NCI-H2171 treated with DMSO at 0.1 percent for 48 hours (cell line): Measurements from ENCODE around the gene MMP24OS.
"Not testable (repeated sequence)": the region's sequence is repeated elsewhere in the genome, so short reads cannot be mapped to it uniquely, and the experiment has no call there.

ENCODE experiments used
- DNase-seq: peaks from one replicate; lab custom pipeline; 2025; lab: John Stamatoyannopoulos, UW

The MMP24OS gene

DNA sequence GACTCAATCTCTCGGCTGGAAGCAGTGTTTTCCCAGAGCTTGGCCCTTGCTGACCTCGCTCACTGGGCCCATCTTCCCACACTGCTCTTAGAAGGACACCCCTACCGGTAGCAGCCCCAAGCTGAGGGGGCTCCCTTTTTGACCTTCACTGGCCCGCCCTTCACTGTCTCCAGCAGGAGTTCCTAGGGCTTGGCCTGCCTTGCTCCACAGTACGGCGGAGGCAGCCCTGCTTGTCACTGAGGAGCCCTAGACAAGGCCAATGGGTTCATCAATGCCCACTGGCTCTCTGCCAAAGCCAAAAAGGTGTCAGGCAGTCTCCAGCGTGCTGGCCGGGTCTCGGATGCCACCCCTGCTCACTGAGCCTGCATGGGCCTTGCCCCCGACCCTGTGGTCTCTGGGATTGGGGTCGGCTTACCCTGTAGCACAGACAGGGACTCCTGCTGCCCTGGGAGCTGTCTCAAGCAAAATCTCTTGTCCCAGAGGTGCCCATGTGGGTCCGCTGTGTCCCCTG, 2.1 kb downstream of the MMP24OS start:
- DNase-seq = no peak

DNA sequence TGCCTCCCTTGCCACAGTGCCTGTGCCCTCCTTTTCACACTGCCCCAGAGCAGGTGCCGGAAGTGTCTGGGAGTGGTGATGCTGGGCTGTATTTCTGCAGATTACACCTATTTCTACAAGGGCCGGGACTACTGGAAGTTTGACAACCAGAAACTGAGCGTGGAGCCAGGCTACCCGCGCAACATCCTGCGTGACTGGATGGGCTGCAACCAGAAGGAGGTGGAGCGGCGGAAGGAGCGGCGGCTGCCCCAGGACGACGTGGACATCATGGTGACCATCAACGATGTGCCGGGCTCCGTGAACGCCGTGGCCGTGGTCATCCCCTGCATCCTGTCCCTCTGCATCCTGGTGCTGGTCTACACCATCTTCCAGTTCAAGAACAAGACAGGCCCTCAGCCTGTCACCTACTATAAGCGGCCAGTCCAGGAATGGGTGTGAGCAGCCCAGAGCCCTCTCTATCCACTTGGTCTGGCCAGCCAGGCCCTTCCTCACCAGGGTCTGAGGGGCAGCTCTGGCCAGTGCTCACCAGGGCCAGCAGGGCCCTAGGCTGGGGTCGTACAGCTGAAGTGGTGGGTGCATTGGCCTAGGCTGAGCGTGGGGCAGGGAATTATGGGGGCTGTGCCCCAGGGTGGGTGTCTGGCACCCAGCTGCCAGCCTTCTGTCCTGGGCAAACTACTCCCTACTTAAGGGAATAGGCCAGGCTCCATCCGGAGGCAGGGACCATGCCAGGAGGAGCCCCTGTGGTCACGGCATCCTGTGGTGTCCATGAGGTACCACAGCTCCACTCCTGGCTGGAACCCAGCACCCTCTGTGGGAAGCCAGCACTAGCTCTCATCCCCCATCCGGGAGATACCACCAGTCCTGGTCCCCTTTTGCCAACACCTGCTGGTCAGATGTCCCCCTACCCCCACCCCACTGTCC, 3.5 kb downstream of the MMP24OS start:
- DNase-seq = no peak

DNA sequence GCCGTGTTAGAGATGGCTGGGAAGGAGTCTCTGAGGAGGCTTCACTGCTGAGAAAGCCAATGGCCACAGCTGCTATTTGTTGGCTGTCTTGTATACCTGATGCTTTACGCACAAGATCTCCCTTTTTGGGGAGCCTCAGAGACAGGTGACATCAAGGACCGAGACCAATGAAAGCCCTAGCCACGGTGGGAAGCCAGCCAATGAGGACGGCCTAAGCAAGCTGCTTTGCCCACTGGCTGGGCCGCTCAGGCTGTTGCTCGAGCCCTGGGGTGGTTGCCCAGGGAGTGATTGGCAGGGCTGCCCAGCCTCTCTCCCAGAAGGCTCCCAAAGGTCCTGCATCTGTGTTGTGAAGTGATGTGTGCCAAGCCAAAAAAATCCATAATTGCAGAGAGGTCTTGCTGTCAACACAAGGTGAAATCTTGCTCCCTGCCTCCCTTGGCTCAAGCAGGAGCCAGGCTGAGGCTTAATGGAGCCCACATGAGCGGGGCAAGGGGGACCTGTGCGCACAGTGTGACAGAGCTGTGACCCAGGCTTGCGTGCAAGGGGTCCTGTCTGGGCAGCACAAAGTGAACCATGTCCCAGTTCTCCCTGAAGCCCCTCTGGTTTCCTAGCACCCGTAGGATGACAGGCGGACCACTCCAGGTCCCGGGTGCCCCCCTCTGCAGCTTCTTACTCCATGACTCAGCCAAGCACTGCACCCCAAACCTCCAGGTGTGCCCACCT, 4.3 kb downstream of the MMP24OS start:
- DNase-seq = no peak

DNA sequence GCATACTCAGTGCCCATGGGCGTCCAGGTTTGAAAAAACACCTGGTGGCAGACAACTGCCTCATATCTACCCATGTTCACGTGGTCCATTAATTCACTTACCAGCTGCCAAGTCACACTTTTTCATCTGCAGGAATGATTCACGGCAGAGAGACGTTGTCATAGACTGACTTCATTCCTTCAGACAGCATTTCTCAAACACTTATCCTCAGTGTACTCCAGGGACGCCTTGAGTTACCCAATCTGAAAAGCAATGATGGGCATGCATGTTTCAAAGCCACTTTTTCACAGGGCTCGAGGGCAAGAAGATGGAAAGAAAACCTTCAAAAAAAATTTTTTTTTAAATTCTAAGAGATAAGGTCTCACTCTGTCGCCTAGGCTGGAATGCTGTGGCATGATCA, 6.0 kb downstream of the MMP24OS start:
- no peak for DNase-seq

DNA sequence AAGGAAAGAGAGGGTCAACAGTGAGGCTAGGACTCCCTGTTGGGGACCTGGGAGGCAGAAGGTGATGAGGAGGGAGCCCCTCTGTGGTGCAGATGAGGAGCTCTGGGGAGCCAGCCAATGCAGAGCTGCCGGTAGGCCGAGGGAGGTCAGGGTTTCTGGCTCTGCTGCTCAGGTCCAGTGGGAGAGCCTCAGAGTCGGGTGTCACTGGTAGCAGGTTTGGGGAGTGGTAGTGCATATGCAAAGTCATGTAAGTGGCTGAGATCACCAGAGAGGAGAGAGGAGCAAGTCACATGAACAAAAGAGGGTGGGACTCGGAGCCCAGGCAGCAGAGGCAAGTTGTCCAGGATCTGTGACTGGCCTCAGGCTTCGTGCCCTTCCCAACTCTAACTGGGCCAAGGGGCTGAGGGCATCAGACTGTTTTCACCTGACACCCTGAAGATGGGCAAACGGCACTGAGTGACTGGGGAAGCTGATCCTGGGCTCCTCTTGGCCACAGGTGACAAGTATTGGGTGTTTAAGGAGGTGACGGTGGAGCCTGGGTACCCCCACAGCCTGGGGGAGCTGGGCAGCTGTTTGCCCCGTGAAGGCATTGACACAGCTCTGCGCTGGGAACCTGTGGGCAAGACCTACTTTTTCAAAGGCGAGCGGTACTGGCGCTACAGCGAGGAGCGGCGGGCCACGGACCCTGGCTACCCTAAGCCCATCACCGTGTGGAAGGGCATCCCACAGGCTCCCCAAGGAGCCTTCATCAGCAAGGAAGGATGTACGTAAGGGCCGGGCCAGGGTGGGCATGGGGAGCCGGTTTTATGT, 6.6 kb downstream of the MMP24OS start:
- DNase-seq = no peak

DNA sequence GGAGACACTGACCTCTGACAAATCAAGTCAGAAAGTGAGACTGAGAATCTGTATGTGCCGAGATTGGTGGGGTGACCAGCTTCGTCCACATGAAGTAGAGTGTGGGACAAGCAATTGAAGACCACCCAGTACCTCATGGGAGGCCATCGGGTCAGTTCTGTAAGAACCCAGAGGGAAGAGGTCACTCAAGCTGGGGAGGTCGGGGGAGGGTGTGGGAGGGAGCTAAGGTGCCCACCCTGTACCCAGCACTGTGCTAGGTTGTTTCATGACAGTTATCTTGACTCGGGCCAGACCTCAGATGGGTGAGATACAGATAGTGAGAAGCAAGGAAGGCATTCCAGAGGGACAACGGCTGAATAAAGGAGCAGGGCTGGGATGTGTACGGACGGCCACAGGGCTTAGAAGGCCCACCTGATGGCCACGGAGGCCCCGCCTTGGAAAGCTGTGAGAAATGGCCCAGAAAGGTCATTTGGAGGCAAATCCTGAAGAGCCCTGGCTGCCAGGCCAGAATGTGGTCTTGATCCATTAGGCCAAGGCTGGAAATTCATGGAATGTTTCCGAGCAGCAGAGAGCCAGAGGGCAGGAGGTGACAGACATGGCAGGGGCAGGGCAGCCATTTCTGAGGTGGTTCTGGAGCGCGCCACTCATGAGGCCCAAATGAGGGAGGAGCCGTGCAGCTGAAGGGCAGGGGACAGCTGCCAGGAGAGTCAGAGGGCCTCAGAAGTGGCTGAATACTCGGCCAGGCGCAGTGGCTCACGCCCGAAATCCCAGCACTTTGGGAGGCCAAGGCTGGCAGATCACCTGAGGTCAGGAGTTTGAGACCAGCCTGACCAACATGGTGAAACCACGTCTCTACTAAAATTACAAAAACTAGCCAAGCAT, 7.7 kb downstream of the MMP24OS start:
- DNase-seq = no peak

DNA sequence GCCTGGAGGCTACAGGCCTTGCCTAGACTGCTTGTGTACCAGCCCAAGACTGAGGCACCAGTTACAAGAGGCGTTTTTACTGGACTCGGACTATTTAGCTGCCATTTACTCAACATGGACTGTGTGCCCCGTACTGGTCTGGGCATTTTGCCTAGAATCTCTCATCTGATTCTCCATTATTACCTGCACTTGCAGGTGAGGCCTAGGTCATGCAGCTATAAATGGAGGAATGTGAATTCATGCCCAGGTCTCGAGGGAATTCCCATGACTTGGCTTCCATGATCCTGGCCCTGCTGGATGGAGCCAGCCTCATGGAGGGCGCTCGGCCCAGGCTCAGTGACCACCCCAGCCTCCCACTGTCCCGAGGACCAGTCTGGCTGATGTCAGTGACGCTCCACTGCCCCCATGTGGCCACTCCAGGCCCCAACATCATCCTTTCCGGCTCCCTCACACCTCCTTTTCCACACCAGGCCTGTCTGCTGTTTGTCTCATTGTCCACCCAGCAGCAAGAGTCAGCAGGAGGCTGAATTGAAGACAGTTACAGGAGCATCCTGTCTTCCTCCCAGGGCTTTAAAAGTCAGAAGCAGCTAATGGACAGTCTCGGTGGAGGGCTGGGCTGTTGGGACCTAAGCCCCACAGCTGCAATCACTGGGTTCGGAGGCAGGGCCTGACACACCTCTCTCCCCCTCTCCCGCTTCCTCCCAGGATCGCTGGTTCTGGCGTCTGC, 8.7 kb downstream of the MMP24OS start:
- DNase-seq = peak; percentile 39

DNA sequence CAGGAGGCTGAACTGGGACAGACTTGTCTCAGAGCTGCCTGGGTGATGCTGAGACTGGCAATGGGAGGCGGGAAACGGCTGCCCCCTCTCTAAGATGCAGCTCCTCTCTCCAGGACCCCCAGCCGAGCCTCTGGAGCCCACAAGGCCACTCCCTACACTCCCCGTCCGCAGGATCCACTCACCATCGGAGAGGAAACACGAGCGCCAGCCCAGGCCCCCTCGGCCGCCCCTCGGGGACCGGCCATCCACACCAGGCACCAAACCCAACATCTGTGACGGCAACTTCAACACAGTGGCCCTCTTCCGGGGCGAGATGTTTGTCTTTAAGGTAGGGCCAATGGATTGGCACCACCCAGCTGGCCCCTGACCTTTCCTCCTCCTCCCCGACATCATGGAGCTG, 10.8 kb downstream of the MMP24OS start:
- DNase-seq = no peak

DNA sequence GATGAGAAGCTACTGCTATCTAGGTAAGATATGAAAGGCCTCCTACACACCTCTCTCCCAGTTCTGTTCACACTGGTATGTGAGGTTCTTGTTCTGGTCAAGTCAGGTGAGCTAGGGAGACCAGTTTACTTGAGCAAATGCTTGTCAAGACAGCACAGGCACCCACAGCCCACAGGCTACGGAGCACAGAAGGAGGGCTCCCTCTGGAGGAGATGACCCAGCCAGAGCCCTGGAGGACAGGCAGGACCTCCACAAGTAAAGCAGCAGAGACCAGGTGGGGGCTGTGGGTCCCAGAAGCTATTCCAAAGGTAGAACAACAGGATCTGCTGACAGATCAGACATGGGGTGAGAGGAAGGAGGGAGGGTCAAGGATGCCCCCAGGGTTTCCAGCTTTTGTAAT, 13.2 kb downstream of the MMP24OS start:
- peak; percentile 41 for DNase-seq

DNA sequence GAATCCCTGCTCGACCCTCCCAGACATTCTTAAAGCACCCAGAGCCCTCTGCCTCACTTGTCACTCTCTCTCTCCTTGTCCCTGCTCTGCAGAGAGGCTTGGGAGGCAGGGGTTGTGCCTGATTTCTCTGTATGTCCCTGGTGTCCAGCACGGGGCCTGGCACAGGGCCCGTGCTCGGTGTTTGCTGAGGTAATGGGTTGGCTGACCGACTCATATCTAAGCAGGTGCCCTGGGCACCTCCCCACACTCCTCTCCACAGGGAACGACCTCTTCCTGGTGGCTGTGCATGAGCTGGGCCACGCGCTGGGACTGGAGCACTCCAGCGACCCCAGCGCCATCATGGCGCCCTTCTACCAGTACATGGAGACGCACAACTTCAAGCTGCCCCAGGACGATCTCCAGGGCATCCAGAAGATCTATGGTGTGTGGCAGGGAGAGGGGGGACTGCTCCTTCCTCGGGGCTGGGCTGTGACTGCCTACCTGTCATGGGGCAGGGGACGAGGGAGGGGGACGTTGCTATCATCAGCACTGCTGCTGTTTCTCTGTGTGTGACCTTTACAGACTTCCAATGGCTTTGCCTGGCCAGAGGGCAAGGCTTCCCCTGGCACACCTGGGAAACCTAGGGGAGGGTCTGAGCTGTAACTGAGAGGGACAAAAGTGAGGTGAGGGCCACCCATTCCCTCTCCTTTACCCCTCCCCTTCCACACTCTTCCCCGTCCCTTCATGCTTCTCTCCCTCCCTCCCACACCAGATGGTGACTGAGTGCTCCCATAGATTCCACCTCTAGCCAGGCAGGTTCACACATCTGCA, 14.2 kb downstream of the MMP24OS start:
- DNase-seq = peak; percentile 82

DNA sequence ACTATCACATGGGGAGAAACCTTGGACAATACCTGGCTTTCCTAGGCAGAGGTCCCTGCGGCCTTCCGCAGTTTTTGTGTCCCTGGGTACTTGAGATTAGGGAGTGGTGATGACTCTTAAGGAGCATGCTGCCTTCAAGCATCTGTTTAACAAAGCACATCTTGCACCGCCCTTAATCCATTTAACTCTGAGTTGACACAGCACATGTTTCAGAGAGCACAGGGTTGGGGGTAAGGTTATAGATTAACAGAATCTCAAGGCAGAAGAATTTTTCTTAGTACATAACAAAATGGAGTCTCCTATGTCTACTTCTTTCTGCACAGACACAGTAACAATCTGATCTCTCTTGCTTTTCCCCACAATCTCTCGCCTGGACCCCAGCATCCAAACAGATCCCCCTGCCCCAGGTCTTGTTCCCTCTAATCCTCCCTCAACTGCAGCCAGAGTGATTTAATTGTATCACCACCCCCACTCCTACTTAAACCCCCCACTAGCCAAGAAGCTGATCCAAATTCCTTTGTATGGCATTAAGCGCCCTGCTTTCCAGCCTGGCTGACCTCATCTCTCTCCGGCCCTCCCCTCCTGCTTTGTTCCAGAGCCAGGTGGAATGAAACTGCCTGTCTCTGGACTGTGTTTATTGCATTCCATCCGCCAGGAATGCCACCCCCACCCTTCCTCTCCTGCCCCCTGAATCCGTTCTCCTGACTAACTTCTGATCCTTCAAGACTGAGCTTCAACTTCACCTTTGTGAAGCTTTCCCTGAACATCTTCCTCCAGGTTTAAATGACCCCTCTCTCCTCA, 15.0 kb downstream of the MMP24OS start:
- DNase-seq = not testable (repeated sequence)

DNA sequence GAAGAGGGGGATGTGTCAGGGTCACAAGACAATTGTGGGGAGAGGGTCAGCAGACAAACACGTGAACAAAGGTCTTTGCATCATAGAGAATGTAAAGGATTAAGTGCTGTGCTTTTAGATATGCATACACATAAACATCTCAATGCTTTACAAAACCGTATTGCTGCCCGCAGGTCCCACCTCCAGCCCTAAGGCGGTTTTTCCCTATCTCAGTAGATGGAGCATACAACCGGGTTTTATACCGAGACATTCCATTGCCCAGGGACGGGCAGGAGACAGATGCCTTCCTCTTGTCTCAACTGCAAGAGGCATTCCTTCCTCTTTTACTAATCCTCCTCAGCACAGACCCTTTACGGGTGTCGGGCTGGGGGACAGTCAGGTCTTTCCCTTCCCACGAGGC, 15.6 kb downstream of the MMP24OS start:
- not testable (repeated sequence) for DNase-seq

DNA sequence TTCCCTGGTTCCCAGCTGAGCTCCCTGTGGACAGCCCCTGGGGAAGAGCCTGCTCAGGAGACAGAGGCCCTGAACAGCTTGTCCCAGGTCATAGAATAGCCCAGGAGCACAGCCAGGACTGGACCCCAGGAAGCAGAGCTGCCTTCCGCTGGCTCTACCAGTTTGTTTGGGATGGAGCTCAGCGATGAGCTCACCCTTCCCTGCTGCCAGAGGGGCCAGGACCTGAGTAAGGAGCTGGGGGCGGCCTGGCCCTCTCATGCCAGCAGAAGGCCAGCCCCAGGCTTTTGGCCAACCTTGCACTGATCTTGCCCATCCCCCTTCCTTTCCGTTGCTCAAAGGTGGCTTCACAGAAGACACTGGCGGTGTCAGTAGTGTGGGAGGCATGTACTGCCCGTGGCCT, 17.5 kb downstream of the MMP24OS start:
- no peak for DNase-seq

DNA sequence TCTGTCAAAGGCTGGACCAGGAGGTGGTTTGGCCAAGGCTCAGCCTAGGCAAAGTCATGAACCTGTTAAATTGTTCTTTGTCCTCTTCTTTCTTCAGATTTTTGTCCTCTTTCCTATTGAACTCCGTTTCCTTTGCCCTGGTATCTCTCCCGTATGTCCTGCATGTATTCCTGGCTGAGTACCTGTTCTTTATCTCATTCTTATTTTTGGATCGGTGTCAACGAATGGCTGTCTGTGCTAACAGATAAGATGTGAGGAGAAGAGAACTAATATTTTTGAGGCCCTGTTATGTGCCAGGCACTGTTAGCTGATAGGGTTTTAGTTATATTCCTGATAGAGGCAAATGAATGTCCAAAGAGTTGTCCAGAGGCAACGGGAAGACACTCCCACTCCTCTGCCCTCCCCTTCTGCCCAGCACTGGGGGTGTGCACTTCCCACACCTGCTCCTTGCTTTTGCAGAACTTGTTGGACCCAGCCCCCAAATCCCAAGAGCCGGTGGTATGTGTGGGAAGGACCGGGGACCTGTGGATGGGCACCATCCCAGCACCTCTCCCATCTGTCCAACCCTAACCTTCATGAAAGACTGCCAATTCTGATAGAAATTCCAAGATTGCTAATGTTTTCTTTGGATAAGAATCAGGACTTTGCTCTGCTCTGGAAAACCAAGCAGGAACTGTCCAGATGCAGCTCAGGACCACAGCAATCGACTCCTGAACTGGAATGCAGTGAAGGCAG, 20.6 kb downstream of the MMP24OS start:
- no peak for DNase-seq

DNA sequence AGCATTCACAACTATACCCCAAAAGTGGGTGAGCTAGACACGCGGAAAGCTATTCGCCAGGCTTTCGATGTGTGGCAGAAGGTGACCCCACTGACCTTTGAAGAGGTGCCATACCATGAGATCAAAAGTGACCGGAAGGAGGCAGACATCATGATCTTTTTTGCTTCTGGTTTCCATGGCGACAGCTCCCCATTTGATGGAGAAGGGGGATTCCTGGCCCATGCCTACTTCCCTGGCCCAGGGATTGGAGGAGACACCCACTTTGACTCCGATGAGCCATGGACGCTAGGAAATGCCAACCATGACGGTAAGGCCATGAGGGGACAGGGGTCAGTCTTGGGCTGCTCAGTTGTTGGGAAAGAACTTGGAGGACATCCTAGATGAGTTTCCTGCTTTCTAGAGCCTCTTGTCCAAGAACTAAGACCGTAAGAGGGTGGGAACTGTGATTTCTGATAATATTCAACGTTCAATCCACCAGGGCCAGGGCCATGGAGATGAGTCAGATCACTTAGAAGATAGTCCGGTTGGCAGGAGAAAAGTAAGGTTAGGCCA, 23.4 kb downstream of the MMP24OS start:
- no peak for DNase-seq

DNA sequence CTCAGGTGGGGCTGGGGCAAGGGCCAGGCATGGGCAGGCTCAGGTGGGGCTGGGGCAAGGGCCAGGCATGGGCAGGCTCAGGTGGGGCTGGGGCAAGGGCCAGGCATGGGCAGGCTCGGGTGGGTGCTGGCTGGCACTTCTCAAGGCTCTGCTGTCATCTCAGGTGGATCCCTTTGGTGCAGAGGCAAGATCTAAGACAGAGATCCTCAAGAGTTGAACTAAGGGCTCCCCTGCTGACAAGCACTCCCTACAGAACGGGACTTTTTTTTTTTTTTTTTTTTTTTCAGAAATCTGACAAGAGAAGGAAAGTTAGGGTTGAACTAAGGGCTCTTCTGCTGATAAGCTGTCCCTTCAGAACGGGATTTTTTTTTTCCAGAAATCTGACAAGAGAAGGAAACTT, 24.9 kb downstream of the MMP24OS start:
- no peak for DNase-seq

DNA sequence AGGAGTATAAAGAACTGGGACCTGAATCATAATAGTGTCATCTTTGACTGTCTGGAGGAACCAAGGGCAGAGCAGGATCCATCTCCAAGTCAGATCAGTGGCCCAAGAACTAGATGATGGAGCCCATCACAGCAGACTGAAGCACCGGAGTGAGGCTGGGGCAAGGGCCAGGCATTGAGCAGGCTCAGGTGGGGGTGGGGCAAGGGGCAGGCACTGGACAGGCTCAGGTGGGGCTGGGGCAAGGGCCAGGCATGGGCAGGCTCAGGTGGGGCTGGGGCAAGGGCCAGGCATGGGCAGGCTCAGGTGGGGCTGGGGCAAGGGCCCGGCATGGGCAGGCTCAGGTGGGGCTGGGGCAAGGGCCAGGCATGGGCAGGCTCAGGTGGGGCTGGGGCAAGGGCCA, 25.3 kb downstream of the MMP24OS start:
- DNase-seq = not testable (repeated sequence)

DNA sequence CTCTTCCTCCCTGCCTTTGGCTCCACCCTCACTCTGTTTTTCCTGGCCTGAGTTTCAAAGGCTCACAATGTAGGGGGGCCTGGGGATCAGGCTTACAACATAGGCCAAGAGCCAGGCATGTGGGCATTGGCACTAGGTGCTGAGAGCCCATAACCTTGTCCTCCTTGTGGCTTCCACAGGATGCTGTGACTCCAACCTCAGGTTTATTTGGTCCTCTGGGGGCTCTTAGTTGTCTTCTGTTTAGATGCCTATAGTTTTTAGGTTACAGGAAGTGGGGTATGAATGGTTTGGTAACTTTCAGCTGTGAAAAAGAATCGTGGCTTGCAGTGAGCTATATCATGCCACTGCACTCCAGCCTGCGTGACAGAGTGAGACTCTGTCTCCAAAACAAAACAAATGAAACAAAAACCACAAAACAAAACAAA, 25.9 kb downstream of the MMP24OS start:
- no peak for DNase-seq
